HG03045 (cell line): ENCODE data around the gene HK2.
"Not testable (repeated sequence)": the region's sequence is repeated elsewhere in the genome, so short reads cannot be mapped to it uniquely, and the experiment has no call there.

Experiments used
- ATAC-seq: cut with Tn5 transposase; IDR thresholded peaks from one replicate; pipeline ENCODE4 v1.9.1; 2021; ENCODE audit warnings: mild to moderate bottlenecking, moderate library complexity; ENCODE audit not compliant: unreplicated experiment

The HK2 gene

DNA sequence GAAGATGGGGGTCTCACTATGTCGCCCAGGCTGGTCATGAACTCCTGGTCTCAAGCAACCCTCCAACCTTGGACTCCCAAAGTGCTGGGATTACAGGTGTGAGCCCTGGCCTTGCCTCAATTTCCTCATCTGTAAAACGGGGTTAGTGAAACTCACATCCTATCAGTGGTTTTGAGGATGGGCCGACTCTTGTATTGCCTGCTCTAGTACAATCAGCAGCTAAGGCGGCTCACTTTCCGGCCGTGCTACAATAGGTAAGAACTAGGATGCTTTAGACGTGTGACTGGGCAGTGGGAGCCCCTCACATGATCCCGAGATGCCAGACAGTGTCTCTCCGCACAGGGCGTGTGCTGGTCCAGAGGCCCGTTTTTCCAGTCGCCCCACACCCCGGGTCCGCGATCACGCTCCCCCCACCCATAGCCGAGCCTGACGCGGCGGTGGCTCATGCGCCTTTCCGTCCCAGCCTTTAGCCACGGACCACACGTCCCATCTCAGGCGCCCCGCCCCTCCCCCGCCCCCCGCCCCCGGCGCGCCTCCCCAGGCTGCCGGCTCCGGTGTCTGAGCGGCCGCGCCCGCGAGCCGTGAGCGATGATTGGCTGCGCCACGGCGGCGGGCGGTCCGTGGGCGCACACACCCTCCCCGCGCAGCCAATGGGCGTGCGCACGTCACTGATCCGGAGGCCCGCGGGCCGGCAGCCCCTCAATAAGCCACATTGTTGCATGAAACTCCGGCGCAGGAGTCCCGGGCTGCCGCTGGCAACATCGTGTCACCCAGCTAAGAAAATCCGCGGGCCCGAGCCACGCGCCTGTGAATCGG, at the start of gene HK2:
HK2 (plus strand) TSS at position 710 of the 816 bp plus-strand sequence. CDS start 454 bp downstream, outside the sequence.
- ATAC-seq = peak; percentile 88

- ATAC-seq = no peak
Observed at GRCh38 chr2:74789271-74789670, 44.7 kb upstream of the HK2 start.

GRCh38 chr2:74792282-74792681, 41.6 kb upstream of the HK2 start:
- no peak for ATAC-seq

DNA sequence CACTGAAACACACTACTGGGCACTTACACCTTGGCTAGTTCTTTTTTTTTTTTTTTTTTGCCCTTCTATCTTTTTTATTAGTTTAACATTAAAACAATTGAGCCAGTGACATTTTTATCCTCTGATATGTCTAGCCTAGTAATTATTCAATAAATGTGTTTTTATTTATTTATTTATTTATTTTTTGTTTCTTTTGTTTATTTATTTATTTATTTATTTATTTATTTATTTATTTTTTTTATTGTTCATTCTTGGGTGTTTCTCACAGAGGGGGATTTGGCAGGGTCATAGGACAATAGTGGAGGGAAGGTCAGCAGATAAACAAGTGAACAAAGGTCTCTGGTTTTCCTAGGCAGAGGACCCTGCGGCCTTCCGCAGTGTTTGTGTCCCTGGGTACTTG, 39.0 kb upstream of the HK2 start:
- ATAC-seq = not testable (repeated sequence)

GRCh38 chr2:74806355-74806839, 27.5 kb upstream of the HK2 start:
- no peak for ATAC-seq

- no peak for ATAC-seq
Observed at GRCh38 chr2:74806920-74807319, 27.0 kb upstream of the HK2 start.

DNA sequence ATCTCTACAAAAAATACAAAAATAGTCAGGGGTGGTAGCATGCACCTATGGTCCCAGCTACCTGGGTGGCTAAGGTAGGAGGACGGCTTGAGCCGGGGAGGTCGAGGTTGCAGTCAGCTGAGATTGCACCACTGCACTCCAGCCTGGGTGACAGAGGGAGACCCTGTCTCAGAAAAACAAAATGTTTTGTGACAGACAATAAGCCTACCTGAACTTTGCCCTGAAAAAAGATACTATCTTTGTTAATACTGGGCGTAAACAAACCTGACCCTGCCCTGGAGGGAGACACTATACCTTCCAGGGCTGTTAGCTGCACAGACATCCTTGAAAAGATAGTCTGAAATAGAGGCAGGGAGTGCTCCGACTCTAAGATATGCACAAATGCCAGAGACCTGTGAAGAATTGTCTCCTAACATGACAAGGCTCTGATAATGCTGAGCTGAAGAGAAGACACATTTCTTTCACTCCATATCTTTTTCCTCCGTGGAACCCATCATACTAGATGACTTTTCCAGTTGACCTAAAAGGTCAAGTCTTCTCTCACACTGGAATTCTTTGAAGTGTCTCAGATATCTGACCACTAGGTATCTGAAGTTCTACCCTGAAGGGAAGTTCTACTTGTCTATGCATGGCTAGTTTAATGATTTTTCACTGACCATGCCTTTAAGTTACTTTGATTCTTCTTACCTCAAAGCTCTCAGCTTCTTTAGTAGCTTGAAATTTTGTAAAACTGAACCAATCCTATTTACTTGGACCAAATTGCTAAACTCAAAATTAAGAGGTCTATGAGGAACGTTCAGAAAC, 20.9 kb upstream of the HK2 start:
- ATAC-seq = no peak

DNA sequence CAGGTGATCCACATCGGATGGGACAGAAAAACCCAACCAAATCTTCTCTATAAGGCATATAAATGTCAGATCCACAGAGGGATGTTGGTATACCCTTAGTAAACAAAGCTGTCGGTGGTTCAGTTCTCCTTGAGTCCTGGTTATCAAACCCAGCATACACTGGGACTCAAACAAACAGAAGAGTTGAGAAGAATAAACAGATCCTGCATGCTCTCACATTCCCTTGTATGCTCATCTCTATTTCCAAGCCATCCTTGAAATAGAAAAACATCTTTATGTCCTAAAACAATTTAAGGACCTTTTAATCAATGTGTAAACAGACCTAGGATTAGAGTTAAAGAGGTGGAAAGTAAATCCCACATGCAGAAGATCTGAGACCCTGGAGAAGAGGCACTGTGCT, 19.8 kb upstream of the HK2 start:
- ATAC-seq = no peak

- ATAC-seq = no peak
Observed at GRCh38 chr2:74815941-74816340, 18.0 kb upstream of the HK2 start.

DNA sequence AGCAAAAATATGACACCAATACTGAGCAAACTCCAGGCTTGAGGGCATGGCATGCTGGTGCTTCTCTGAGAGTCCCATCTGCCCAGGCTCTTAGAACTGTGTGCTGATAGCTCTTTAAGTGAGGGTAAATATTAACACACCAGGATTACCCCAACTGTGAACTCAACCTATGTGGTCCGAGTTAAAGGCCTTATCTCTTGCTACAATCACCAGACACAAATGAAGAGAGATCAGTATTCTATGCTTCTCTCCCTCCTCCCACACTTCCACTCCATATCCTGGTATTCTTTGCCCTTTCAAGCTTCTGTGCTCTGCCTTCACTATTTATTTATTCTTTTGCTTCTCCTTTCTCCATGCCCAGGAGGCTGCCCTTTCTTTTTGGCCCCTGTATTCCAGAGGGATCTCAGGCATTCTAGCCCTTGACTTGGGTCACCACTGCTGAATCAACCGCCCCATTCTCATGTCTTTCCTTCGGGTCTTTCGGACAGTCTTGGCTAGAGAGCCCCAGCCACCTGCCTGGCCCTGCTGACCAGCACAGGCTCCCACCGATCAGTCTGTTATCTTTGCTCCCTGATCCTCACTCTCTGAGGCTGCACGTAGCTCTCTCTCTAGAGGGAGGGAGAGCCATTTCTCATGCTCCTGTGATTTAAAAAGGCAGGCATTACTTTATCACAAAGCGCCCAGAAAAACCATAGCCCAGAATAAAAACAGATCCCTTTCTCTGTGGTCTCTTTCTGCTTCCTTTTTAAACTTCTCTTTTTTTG, 17.2 kb upstream of the HK2 start:
- ATAC-seq = no peak

DNA sequence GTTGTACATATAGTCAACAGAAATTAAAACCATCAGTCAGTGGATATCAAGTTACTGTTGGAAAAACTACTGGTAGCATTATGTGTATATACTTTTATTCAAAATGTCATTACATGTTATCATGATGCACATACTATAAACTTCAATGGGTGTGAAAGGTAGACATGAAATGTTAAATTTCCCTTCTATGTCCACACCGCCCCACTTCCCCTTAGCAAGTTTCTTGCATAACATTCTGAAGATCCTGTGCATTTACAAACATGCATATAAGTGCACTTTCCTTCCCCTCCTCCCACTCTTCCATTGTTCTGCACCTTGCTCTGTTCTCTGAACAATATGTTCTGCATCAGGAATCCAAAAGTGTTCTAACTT, 16.6 kb upstream of the HK2 start:
- ATAC-seq = no peak

DNA sequence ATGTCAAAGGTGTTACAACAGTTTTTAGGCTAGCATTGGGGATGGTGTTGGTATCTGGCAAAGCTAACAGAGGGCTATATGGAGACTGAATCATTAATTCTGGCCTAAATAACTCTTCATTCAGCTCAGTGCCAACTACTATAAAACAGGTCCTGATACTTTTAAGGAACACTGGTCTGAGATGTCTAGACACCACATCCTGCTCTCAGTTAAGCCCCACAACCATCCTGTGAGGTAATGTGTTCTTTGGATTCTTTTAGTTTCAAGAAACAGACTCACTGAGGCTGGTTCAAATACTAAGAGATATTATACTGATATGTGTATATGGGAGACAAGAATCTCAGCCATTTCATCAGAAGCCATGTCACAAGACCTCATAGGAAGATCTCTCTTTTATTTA, 14.2 kb upstream of the HK2 start:
- ATAC-seq = no peak

GRCh38 chr2:74821177-74822126, 12.5 kb upstream of the HK2 start:
- ATAC-seq = no peak

GRCh38 chr2:74822771-74823566, 11.0 kb upstream of the HK2 start:
- no peak for ATAC-seq

GRCh38 chr2:74824679-74825078, 9.2 kb upstream of the HK2 start:
- ATAC-seq = no peak

GRCh38 chr2:74828543-74828942, 5.4 kb upstream of the HK2 start:
- no peak for ATAC-seq

GRCh38 chr2:74831693-74832530, 2.0 kb upstream of the HK2 start:
- no peak for ATAC-seq

- ATAC-seq = peak; percentile 7
Observed at GRCh38 chr2:74834234-74834791, 386 bp downstream of the HK2 start.
